Measurements from ENCODE around the gene S100A10.

Gene S100A10

GRCh38 chr1:152035539-152036266 lies 42.0 kb upstream of the S100A10 start:
- FAIRE-seq (no peak), DNase-seq (ENCODE audit: insufficient read length, low spot score) (no peak)
- TF ChIP-seq CTCF (IDR thresholded peaks at IDR 0.05; ENCODE audit: insufficient read depth, missing control alignments), result no peak

- peak; percentile 41 for TF ChIP-seq CTCF (IDR thresholded peaks at IDR 0.05; ENCODE audit: insufficient read depth, missing control alignments)
- FAIRE-seq, result no peak
- DNase-seq (ENCODE audit: insufficient read length, low spot score), result no peak
Measured at GRCh38 chr1:152034654-152035538, 41.2 kb upstream of the S100A10 start.

- TF ChIP-seq CTCF (IDR thresholded peaks at IDR 0.05; ENCODE audit: insufficient read depth, missing control alignments), result no peak
- no peak for FAIRE-seq
Measured at GRCh38 chr1:152034324-152034653, 40.6 kb upstream of the S100A10 start.

GRCh38 chr1:152029929-152030211 lies 36.2 kb upstream of the S100A10 start:
- FAIRE-seq (no peak), DNase-seq (ENCODE audit: insufficient read length, low spot score) (no peak)
- TF ChIP-seq CTCF (IDR thresholded peaks at IDR 0.05; ENCODE audit: insufficient read depth, missing control alignments), result no peak

More at GRCh38 chr1:152034324-152034653, 40.6 kb upstream of the S100A10 start:
- no peak for DNase-seq (ENCODE audit: insufficient read length, low spot score)

- FAIRE-seq (no peak), DNase-seq (ENCODE audit: insufficient read length, low spot score) (no peak)
- no peak for TF ChIP-seq CTCF (IDR thresholded peaks at IDR 0.05; ENCODE audit: insufficient read depth, missing control alignments)
Measured at GRCh38 chr1:152029144-152029928, 35.7 kb upstream of the S100A10 start.

GRCh38 chr1:152026895-152027294 lies 33.2 kb upstream of the S100A10 start:
- TF ChIP-seq CTCF (IDR thresholded peaks at IDR 0.05; ENCODE audit: insufficient read depth, missing control alignments), result no peak
- FAIRE-seq (no peak), DNase-seq (ENCODE audit: insufficient read length, low spot score) (no peak)

All from D721Med (cell line).